Measurements from ENCODE around the gene ERCC8.
A peak's percentile ranks its signal among the peaks of the same experiment; 100 is the strongest.

GRCh38 chr5:60960591-60960990 is 15.7 kb upstream of the ERCC8 start:
- TF ChIP-seq CTCF (conservative IDR thresholded peaks at IDR 0.05; ENCODE audit: low read length) (peak; percentile 68), EZH2phosphoT487 (IDR thresholded peaks at IDR 0.05; ENCODE audit: borderline replicate concordance) (no peak)
